Pancreas (tissue), 10 donors: ENCODE data around the gene COL13A1. TPM values are rescaled to one million over a fixed set of nuclear protein-coding genes. Genes with fewer than 3 reads are reported as not detected.

Experiments used
- ATAC-seq, 4 donors: fragments of 200-7000 bp; cut with Tn5 transposase; one replicate each; pipeline versions ENCODE4 v1.8.0 to v1.9.1; 2020; ENCODE audit warnings: mild to moderate bottlenecking in 4 of 4, moderate library complexity in 4 of 4
- DNase-seq, 6 donors: peaks; one replicate each; pipeline ENCODE4 v3.0.0-alpha.2; 2020
- FAIRE-seq: peaks from 2 replicates; lab custom pipeline; 2012; peaks lifted over from hg19 to GRCh38; lab: Jason Lieb, UNC
- H3K27ac ChIP-seq, 4 donors: fragments of 200-600 bp; sonication (generic); 1 replicate in 3 of 4; 2 replicates in 1 of 4; pipeline versions ENCODE4 v1.5.0 to v1.8.0; 2020
- H3K27me3 ChIP-seq, 4 donors: fragments of 200-600 bp; one replicate each; pipeline ENCODE4 v1.8.0; 2021
- H3K36me3 ChIP-seq, 3 donors: fragments of 200-600 bp; sonication (generic) in 1 of 3; one replicate each; pipeline versions ENCODE4 v1.5.0 to v1.8.0; 2020 to 2021
- H3K4me1 ChIP-seq, 3 donors: fragments of 200-600 bp; one replicate each; pipeline ENCODE4 v1.8.0; 2021
- H3K4me3 ChIP-seq, 4 donors: fragments of 200-600 bp; sonication (generic) in 2 of 4; one replicate each; pipeline versions ENCODE4 v1.5.0 to v1.8.0; 2020 to 2021
- H3K9me3 ChIP-seq, 4 donors: fragments of 200-600 bp; one replicate each; pipeline ENCODE4 v1.8.0; 2021
- CTCF ChIP-seq, 4 donors: fragments of 200-600 bp; sonication (generic) in 3 of 4; IDR thresholded peaks; one replicate each; pipeline versions ENCODE4 v1.5.0 to v1.8.0; 2021; ENCODE audit warnings: antibody characterized with exemption in 4 of 4
- WGBS, 2 donors: extraction: QIAGEN DNeasy Blood & Tissue Kit; methylation state at CpG; one replicate each; pipeline ENCODE4 v1.1.7; 2013; 5-methylcytosine and 5-hydroxymethylcytosine counted together
- intact Hi-C, 3 donors: fragments of 100-400 bp; cut with DNase I; formaldehyde crosslinking; loops; one replicate each; pipeline versions ENCODE4 v1.11.1 to v1.14.2; 2022
- polyA plus RNA-seq, 2 donors: library from polyadenylated mRNA; stranded (reverse); fragments of 200-250 nt; gene quantifications; one replicate each; pipeline ENCODE4 v1.2.3, GENCODE V29; 2013
- total RNA-seq, 6 donors: library from RNA; stranded (reverse); fragmentation: NEBNext Ultra II Directional in 4 of 6; extraction: Animal tissue kit (Norgen Biotek cat#: 25700) in 4 of 6; gene quantifications; one replicate each; pipeline versions ENCODE4 v1.2.1 to v1.2.4, GENCODE V29; 2021 to 2023
- donor health status: healthy with polysubstance abuse.
- donor health status: DM: no; HTN: no; CAD: no; lungs with moderate emphysema.
- donor health status: DM: no; HTN: no; CAD: no.
- donor health status: control.
- donor health status: control.
- donor health status: Bipolar disorder and iron deficiency.
- donor health status: DM: yes; HTN: yes; CAD: no.
- donor health status: DM: no; HTN: no; CAD: no.
- donor health status: DM: no; HTN: no; CAD: no.
- donor health status: DM: yes; HTN: yes; CAD: no.

COL13A1 gene
- total and polyA plus RNA-seq, 8 donors, result 0.35 to 11.7 (median 0.92) TPM

- FAIRE-seq (no peak), ATAC-seq (no peak), DNase-seq (no peak)
- intact Hi-C loops, result no loop called here
- Histone ChIP-seq H3K4me3 (no peak overlapping the region), H3K27ac (no peak overlapping the region), H3K4me1 (peaks cover 0 to 2% (median 0%) of the 10 kb centered on the region in 3 donors), H3K36me3 (no peaks in the 10 kb centered on the region), H3K9me3 (no peaks in the 10 kb centered on the region), H3K27me3 (peaks cover 0 to 8% (median 1%) of the 10 kb centered on the region in 4 donors)
- no peak for TF ChIP-seq CTCF (IDR thresholded peaks at IDR 0.05)
- 38 to 81% methylated on average over 2 of the region's 2 CpGs for WGBS, 2 donors
Observed at GRCh38 chr10:69807696-69808095, 6.0 kb downstream of the COL13A1 start.

- H3K4me1 ChIP-seq, result no peaks in the 10 kb centered on the region
- no peak overlapping the region for H3K4me3 ChIP-seq
- 97 to 100% methylated on average over 1 of the region's 1 CpG for WGBS, 2 donors
- TF ChIP-seq CTCF (IDR thresholded peaks at IDR 0.05), result no peak
- H3K9me3 ChIP-seq, result no peaks in the 10 kb centered on the region
- FAIRE-seq (no peak), DNase-seq (no peak), ATAC-seq (no peak)
- intact Hi-C loops, result no loop called here
- no peak overlapping the region for H3K27ac ChIP-seq
- H3K36me3 ChIP-seq, result no peaks in the 10 kb centered on the region
- no peaks in the 10 kb centered on the region for H3K27me3 ChIP-seq
Observed at GRCh38 chr10:69809318-69809717, 7.6 kb downstream of the COL13A1 start.

GRCh38 chr10:69810097-69810496 is 8.4 kb downstream of the COL13A1 start:
- DNase-seq (no peak), FAIRE-seq (no peak), ATAC-seq (no peak)
- Histone ChIP-seq H3K9me3 (no peaks in the 10 kb centered on the region), H3K36me3 (no peaks in the 10 kb centered on the region), H3K27ac (no peak overlapping the region), H3K27me3 (no peaks in the 10 kb centered on the region), H3K4me1 (no peaks in the 10 kb centered on the region), H3K4me3 (no peak overlapping the region)
- WGBS, 2 donors, result 73 to 77% methylated on average over 9 of the region's 9 CpGs
- intact Hi-C loops, result no loop called here
- no peak for TF ChIP-seq CTCF (IDR thresholded peaks at IDR 0.05)

- H3K36me3 ChIP-seq, result no peaks in the 10 kb centered on the region
- no peak for FAIRE-seq
- H3K4me3 ChIP-seq, result no peak overlapping the region
- H3K9me3 ChIP-seq, result no peaks in the 10 kb centered on the region
- TF ChIP-seq CTCF (IDR thresholded peaks at IDR 0.05), result no peak
- intact Hi-C loops, result no loop called here
- ATAC-seq, result no peak
- no peaks in the 10 kb centered on the region for H3K4me1 ChIP-seq
- H3K27me3 ChIP-seq, result no peaks in the 10 kb centered on the region
- DNase-seq, result no peak
- 90 to 92% methylated on average over 12 of the region's 12 CpGs for WGBS, 2 donors
- H3K27ac ChIP-seq, result no peak overlapping the region
Observed at GRCh38 chr10:69810675-69811397, 9.1 kb downstream of the COL13A1 start.

GRCh38 chr10:69813632-69814031 is 11.9 kb downstream of the COL13A1 start:
- no peak for FAIRE-seq
- H3K27ac ChIP-seq, result no peak overlapping the region

More at GRCh38 chr10:69813632-69814031, 11.9 kb downstream of the COL13A1 start:
- no peak for TF ChIP-seq CTCF (IDR thresholded peaks at IDR 0.05)
- no peaks in the 10 kb centered on the region for H3K9me3 ChIP-seq
- intact Hi-C loops, result no loop called here
- DNase-seq, result no peak
- ATAC-seq, result no peak
- no peaks in the 10 kb centered on the region for H3K36me3 ChIP-seq
- WGBS, 2 donors, result 61 to 68% methylated on average over 4 of the region's 4 CpGs
- H3K4me1 ChIP-seq, result no peaks in the 10 kb centered on the region
- H3K27me3 ChIP-seq, result no peaks in the 10 kb centered on the region
- H3K4me3 ChIP-seq, result no peak overlapping the region
